Neural progenitor cell (in vitro differentiated cells): Measurements from ENCODE around the gene WDFY2. TPM values are rescaled to one million over a fixed set of nuclear protein-coding genes. Genes with fewer than 3 reads are reported as not detected.

ENCODE experiments used
- DNase-seq: peaks from one replicate; pipeline ENCODE4 v3.0.0-alpha.2; 2016; ENCODE audit warnings: low spot score
- H2AFZ ChIP-seq: fragments of 200-600 bp; sonication (generic); replicated peaks from 2 replicates; pipeline ENCODE4 v1.6.1; 2016; ENCODE audit warnings: antibody characterized with exemption
- H3F3A ChIP-seq: fragments of 200-600 bp; sonication (generic); 2 replicates; pipeline ENCODE4 v1.6.1; 2016; ENCODE audit warnings: antibody characterized with exemption, low read depth
- H3K27ac ChIP-seq: fragments of 200-600 bp; sonication (generic); 2 replicates; pipeline ENCODE4 v1.5.1; 2016; ENCODE audit warnings: mild to moderate bottlenecking
- H3K27me3 ChIP-seq: fragments of 200-600 bp; sonication (generic); 2 replicates; pipeline ENCODE4 v1.6.1; 2016; ENCODE audit warnings: mild to moderate bottlenecking, moderate library complexity
- H3K36me3 ChIP-seq: fragments of 200-600 bp; sonication (generic); 2 replicates; pipeline ENCODE4 v1.5.1; 2016
- H3K4me1 ChIP-seq: fragments of 200-600 bp; sonication (generic); 2 replicates; pipeline ENCODE4 v1.6.1; 2016; ENCODE audit warnings: mixed run types
- H3K4me2 ChIP-seq: fragments of 200-600 bp; sonication (generic); 2 replicates; pipeline ENCODE4 v1.6.1; 2016
- H3K4me3 ChIP-seq: fragments of 200-600 bp; sonication (generic); 2 replicates; pipeline ENCODE4 v1.5.1; 2016
- H3K79me2 ChIP-seq: fragments of 200-600 bp; sonication (generic); 2 replicates; pipeline ENCODE4 v1.6.1; 2016; ENCODE audit warnings: low read depth
- H3K9ac ChIP-seq: fragments of 200-600 bp; sonication (generic); 2 replicates; pipeline ENCODE4 v1.6.1; 2016
- H3K9me3 ChIP-seq: fragments of 200-600 bp; sonication (generic); 2 replicates; pipeline ENCODE4 v1.5.1; 2016; ENCODE audit warnings: low read depth
- H4K20me1 ChIP-seq: fragments of 200-600 bp; sonication (generic); 2 replicates; pipeline ENCODE4 v1.6.1; 2016; ENCODE audit warnings: low read depth
- H3K27ac Mint-ChIP-seq: 3 replicates; pipeline ENCODE4 v1.8.0; 2021; ENCODE audit warnings: mixed read lengths
- H3K27me3 Mint-ChIP-seq: 2 replicates; pipeline ENCODE4 v1.8.0; 2022; ENCODE audit warnings: low read depth, mild to moderate bottlenecking, inconsistent platforms, moderate library complexity, mixed read lengths; ENCODE audit not compliant: insufficient read depth
- H3K36me3 Mint-ChIP-seq: 3 replicates; pipeline ENCODE4 v1.8.0; 2021; ENCODE audit warnings: mixed read lengths
- H3K4me1 Mint-ChIP-seq: 3 replicates; pipeline ENCODE4 v1.8.0; 2021; ENCODE audit warnings: mixed read lengths
- H3K4me3 Mint-ChIP-seq: 3 replicates; pipeline ENCODE4 v1.8.0; 2021; ENCODE audit warnings: mild to moderate bottlenecking, moderate library complexity, mixed read lengths
- H3K9me3 Mint-ChIP-seq: 3 replicates; pipeline ENCODE4 v1.8.0; 2020; ENCODE audit warnings: mixed read lengths
- EZH2 ChIP-seq: fragments of 200-600 bp; sonication (generic); IDR thresholded peaks from 2 replicates; pipeline ENCODE4 v1.6.1; 2017; ENCODE audit warnings: antibody characterized with exemption, mild to moderate bottlenecking, moderate library complexity
- EZH2phosphoT487 ChIP-seq: fragments of 200-600 bp; sonication (generic); IDR thresholded peaks from 2 replicates; pipeline ENCODE4 v1.6.1; 2017; ENCODE audit warnings: antibody characterized with exemption
- total RNA-seq: library from RNA; depleted of rRNA; stranded (reverse); fragments of >200 nt; gene quantifications from 2 replicates; pipeline ENCODE4 v1.2.3, GENCODE V29; 2015; ENCODE audit warnings: low replicate concordance
- TF ChIP-seq, protein P1 (sequence below): fragments of 200-600 bp; sonication (generic); IDR thresholded peaks from 2 replicates; pipeline ENCODE4 v1.5.1; 2017; ENCODE audit warnings: antibody characterized with exemption, mild to moderate bottlenecking

Gene WDFY2
- total RNA-seq, 1 donor from 2014 or later, result 18.3 TPM

DNA sequence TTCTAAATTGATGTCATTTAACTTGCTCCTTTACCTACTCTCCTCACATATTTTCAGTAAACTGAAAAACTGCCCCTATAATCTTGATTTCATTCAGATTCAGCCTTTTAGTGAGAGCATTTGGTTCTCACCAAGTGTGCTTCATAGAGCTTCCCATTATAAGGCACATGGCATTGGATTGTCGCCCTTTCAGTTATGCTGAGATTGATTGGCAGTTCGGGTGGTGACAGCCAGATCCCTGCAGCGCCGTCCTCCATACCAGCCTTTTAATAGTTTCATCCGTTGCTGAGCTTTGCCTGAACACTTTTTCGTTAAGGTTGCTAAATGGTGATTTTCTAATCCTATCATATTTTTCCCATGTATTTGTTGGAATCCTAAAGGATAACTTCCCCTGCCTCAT, 139.3 kb downstream of the WDFY2 start:
- H3K27me3 Mint-ChIP-seq, result peaks cover 2% of the 10 kb centered on the region
- no peaks in the 10 kb centered on the region for H3K27me3 ChIP-seq
- H3K4me3 ChIP-seq, result no peak overlapping the region
- H3K9me3 Mint-ChIP-seq, result no peaks in the 10 kb centered on the region
- TF ChIP-seq EZH2 (no peak), EZH2phosphoT487 (no peak)
- TF ChIP-seq, protein P1, sequence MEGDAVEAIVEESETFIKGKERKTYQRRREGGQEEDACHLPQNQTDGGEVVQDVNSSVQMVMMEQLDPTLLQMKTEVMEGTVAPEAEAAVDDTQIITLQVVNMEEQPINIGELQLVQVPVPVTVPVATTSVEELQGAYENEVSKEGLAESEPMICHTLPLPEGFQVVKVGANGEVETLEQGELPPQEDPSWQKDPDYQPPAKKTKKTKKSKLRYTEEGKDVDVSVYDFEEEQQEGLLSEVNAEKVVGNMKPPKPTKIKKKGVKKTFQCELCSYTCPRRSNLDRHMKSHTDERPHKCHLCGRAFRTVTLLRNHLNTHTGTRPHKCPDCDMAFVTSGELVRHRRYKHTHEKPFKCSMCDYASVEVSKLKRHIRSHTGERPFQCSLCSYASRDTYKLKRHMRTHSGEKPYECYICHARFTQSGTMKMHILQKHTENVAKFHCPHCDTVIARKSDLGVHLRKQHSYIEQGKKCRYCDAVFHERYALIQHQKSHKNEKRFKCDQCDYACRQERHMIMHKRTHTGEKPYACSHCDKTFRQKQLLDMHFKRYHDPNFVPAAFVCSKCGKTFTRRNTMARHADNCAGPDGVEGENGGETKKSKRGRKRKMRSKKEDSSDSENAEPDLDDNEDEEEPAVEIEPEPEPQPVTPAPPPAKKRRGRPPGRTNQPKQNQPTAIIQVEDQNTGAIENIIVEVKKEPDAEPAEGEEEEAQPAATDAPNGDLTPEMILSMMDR, result no peak
- no peaks in the 10 kb centered on the region for H4K20me1 ChIP-seq
- no peaks in the 10 kb centered on the region for H3F3A ChIP-seq
- H3K27ac Mint-ChIP-seq, result no peak overlapping the region
- no peaks in the 10 kb centered on the region for H3K4me1 ChIP-seq
- no peak overlapping the region for H3K9ac ChIP-seq
- peaks cover 19% of the 10 kb centered on the region for H3K36me3 Mint-ChIP-seq
- no peak overlapping the region for H2AFZ ChIP-seq
- no peaks in the 10 kb centered on the region for H3K36me3 ChIP-seq
- peaks cover 5% of the 10 kb centered on the region for H3K4me1 Mint-ChIP-seq
- no peak overlapping the region for H3K4me3 Mint-ChIP-seq
- no peak overlapping the region for H3K4me2 ChIP-seq
- H3K9me3 ChIP-seq, result no peaks in the 10 kb centered on the region
- H3K27ac ChIP-seq, result no peak overlapping the region
- DNase-seq, result no peak
- H3K79me2 ChIP-seq, result no peaks in the 10 kb centered on the region

DNA sequence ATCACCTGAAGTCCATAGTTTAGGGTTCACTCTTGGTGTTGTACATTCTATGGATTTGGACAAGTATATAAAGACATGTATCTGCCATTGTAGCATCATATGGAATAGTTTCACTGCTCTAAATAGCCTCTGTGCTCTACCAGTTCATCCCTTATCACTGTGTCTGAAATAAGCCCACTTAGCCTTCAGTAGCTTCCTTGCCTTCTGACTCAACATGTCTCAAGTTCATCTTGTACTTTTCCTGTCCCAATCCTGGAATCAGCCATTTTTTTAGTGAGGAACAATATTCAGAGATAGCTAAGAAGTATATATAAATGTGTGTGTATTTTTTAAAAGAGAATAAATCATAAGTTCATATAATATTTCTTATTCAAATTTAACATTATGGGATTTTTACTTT, 140.5 kb downstream of the WDFY2 start:
- Histone ChIP-seq H3F3A (no peaks in the 10 kb centered on the region), H3K4me2 (no peak overlapping the region), H2AFZ (no peak overlapping the region), H3K27ac (no peak overlapping the region), H4K20me1 (no peaks in the 10 kb centered on the region), H3K9me3 (no peaks in the 10 kb centered on the region), H3K4me3 (no peak overlapping the region), H3K27me3 (no peaks in the 10 kb centered on the region), H3K36me3 (no peaks in the 10 kb centered on the region), H3K9ac (no peak overlapping the region), H3K79me2 (no peaks in the 10 kb centered on the region), H3K4me1 (no peaks in the 10 kb centered on the region)
- TF ChIP-seq, protein P1, result no peak
- Mint-ChIP-seq H3K4me3 (no peak overlapping the region), H3K27ac (no peak overlapping the region), H3K27me3 (no peaks in the 10 kb centered on the region), H3K36me3 (peaks cover 19% of the 10 kb centered on the region), H3K4me1 (peaks cover 5% of the 10 kb centered on the region), H3K9me3 (no peaks in the 10 kb centered on the region)
- no peak for DNase-seq

DNA sequence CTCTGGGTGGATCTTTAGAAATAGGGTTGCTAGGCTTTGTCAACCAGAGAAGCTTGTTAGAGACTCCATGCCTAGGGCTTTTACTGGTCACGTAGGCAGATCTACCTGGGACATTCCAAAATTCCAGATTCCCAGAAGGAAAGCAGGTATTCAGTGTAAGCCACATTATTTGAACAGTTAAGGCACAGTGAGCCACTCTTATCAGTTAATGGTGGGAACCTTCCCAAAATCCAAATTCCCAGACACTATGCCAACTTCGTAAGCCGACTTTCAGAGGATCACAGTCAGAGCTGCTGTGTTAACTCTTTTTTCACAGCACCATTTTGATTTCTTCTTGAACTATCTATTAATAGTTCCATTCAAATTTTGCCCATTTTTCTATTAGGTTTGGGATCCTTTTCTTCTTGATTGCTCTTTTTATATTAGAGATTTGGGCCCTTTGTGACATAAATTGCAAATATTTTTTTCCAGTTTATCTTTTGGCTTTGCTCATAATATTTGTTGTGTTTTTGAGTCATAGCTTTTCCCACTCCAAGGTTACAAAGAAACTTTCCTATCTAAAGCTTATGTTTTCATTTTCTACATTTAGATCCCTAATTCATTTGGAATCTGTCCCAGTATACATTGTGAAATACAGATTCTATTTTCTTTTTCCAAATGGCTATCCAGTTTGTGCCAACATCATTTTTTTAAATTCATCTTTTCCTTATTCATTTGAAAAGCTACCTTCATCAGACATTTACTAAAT, 142.4 kb downstream of the WDFY2 start:
- Histone ChIP-seq H3K27ac (no peak overlapping the region), H3K9ac (no peak overlapping the region), H3K79me2 (no peaks in the 10 kb centered on the region), H3K36me3 (no peaks in the 10 kb centered on the region), H3K27me3 (no peaks in the 10 kb centered on the region), H3K4me2 (no peak overlapping the region), H4K20me1 (no peaks in the 10 kb centered on the region), H3K4me1 (no peaks in the 10 kb centered on the region), H2AFZ (no peak overlapping the region), H3F3A (no peaks in the 10 kb centered on the region), H3K9me3 (no peaks in the 10 kb centered on the region), H3K4me3 (no peak overlapping the region)
- no peaks in the 10 kb centered on the region for H3K9me3 Mint-ChIP-seq
- H3K4me1 Mint-ChIP-seq, result peaks cover 5% of the 10 kb centered on the region
- no peak overlapping the region for H3K4me3 Mint-ChIP-seq
- H3K27me3 Mint-ChIP-seq, result no peaks in the 10 kb centered on the region
- no peak for DNase-seq
- H3K27ac Mint-ChIP-seq, result no peak overlapping the region
- no peak for TF ChIP-seq EZH2
- TF ChIP-seq, protein P1, result no peak
- TF ChIP-seq EZH2phosphoT487, result no peak
- peaks cover 16% of the 10 kb centered on the region for H3K36me3 Mint-ChIP-seq
